ENCODE results near the gene MLEC. TPM values are rescaled to one million over a fixed set of nuclear protein-coding genes. Genes with fewer than 3 reads are reported as not detected.

MLEC gene, protein sequence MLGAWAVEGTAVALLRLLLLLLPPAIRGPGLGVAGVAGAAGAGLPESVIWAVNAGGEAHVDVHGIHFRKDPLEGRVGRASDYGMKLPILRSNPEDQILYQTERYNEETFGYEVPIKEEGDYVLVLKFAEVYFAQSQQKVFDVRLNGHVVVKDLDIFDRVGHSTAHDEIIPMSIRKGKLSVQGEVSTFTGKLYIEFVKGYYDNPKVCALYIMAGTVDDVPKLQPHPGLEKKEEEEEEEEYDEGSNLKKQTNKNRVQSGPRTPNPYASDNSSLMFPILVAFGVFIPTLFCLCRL
- polyA plus RNA-seq (2012; ENCODE audit: low read depth, missing spikeins), result 32.9 TPM

DNA sequence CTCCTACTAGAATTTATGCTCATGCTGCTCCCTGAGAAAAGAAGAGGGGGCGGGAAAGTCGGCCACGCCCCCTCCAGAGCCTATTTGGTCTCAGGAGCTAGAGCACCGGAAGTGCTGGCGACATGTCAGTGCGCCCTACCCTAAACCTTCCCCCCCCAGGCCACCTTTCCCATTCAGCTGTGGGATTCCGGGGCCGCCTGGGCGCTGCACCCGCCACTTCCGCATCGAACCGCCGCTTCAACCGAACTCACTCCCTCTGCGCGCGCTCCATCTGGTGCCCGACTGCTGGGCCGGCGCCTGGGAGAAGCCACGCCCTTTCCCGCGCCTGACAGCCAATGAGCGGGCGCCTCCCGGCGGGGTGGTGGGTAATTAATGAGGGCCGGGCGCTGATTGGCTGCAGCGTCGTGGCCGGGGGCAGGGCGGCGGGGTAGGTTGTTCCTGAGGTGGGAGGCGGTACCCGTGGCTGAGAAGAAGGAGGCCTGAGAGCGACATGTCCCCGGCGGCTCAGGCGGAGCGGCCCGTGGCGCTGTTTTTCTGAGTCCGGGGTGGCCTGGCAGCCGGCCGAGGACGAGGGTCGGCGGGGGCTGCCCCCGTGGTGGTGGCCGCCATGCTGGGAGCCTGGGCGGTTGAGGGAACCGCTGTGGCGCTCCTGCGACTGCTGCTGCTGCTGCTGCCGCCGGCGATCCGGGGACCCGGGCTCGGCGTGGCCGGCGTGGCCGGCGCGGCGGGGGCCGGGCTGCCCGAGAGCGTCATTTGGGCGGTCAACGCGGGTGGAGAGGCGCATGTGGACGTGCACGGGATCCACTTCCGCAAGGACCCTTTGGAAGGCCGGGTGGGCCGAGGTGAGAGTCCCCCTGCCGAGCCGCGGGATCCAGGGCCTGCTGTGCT, at the start of gene MLEC:
Gene MLEC, plus strand, starts transcription at position 460 of the 888 bp plus-strand sequence. Its CDS starts 148 bp downstream, at position 608.
- peak; percentile 93 for DNase-seq (ENCODE audit: insufficient read length, low spot score)
- no peak for FAIRE-seq
- TF ChIP-seq TAF1 (IDR thresholded peaks at IDR 0.05; ENCODE audit: low read depth, low read length) (0 out of 2 replicates have a peak, but pooled peaks have one; percentile 51), SPI1 (IDR thresholded peaks at IDR 0.05; ENCODE audit: low read depth, low read length) (peak; percentile 70), POLR2AphosphoS5 (IDR thresholded peaks at IDR 0.05; ENCODE audit: low read depth, low read length) (0 out of 2 replicates have a peak, but pooled peaks have one; percentile 40), POLR2A (IDR thresholded peaks at IDR 0.05; ENCODE audit: low read depth, low read length) (peak; percentile 54), POU2F2 (IDR thresholded peaks at IDR 0.05; ENCODE audit: low read depth, low read length) (peak; percentile 80), PAX5 (IDR thresholded peaks at IDR 0.05; ENCODE audit: insufficient read depth, low read length, severe bottlenecking) (peak; percentile 61)

DNA sequence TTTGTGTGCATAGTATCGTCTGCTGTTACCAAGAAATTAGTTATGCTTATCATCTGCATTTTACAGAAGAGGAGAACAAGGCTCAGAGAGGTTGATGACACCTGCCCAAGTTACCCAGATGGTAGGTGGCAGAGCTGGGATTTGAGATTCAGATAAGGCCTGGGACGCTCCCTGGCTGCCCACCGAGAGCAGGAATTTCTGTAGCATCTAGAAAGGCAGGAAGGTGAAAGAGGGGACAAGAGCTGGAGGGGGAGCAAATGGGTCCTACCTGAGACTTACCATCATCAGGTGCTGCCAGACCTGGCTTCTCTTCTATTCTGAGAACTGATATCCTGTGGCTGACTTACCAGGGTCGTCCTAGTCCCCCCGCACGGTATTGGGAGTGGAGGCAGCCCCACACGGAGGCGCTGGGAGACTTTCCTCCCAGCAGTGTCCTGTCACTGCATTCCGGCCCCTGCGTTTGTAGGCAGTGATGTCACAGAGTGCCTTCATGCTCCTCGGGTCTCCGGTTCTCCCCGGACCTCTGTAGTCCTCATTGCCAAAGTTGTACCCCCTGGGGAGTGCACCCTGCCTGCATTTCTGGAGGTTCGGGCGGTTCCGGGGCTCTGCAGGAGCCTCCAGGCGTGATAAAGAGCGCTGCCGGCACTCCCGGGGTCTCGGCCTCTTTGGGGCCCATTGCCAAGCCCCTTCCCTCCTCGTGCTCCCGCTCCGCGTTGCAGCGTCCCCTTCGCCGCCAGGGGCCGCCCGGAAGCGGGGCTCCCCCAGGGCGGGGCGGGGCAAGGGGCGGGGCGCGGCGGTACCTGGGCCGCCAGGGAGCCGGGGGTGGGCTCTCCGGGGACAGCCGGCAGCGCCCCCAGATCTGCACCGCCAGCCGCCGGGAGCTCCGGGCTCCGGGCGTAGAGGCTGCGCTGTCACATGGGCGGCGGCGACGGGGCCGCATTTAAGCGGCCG, 46.9 kb upstream of the MLEC start, which contains the start of gene CABP1:
Gene CABP1, plus strand, starts transcription at position 856 of the 951 bp plus-strand sequence. Its CDS starts 60 bp downstream, at position 916.
- DNase-seq (ENCODE audit: insufficient read length, low spot score) (peak; percentile 84), FAIRE-seq (peak; percentile 43)

DNA sequence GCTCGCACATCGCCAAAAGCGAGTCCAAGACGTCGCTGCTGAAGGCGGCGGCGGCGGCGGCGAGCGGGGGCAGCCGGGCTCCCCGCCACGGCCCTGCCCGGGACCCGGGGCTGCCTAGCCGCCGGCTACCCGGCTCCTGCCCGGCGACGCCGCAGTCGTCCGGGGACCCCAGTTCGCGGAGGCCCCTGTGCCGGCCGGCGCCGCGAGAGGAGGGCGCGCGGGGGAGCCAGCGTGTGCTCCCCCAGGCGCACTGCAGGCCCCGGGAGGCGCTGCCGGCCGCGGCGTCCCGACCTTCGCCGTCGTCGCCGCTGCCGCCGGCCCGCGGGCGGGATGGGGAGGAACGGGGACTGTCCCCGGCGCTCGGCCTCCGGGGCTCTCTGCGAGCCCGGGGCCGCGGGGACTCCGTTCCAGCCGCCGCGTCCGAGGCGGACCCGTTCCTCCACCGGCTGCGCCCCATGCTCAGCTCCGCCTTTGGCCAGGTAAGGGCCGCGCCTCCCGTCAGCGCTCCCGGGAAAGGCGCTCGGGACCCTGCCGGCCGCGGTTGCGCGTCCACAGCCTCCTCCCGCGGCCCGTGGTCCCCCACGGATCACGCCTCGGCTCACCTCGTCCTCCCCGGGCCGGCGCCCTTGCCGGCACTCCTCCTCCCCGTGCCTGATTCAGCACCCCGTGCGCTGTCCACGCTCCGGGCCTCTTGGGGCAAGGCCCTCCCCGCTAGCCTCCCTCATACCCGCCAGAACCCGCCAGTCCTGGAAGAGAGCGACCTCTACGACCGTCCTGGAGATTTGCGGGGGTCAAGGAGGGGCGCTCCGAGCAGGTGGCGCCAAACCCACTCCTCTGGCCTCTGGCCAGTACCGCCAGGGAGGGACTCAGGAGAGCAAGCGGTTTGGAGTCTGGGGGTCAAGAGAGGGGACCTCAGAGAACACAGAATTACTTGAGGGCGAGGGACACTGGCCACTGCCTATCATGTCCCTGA, 45.8 kb upstream of the MLEC start:
- DNase-seq (ENCODE audit: insufficient read length, low spot score) (peak; percentile 59), FAIRE-seq (peak; percentile 80)

More for the DNA sequence above, 46.9 kb upstream of the MLEC start, which contains the start of gene CABP1:
- no peak for TF ChIP-seq PAX5 (IDR thresholded peaks at IDR 0.05; ENCODE audit: insufficient read depth, low read length, severe bottlenecking)
- TF ChIP-seq POLR2AphosphoS5 (IDR thresholded peaks at IDR 0.05; ENCODE audit: low read depth, low read length), result no peak
- no peak for TF ChIP-seq POU2F2 (IDR thresholded peaks at IDR 0.05; ENCODE audit: low read depth, low read length)
- no peak for TF ChIP-seq POLR2A (IDR thresholded peaks at IDR 0.05; ENCODE audit: low read depth, low read length)
- no peak for TF ChIP-seq SPI1 (IDR thresholded peaks at IDR 0.05; ENCODE audit: low read depth, low read length)
- no peak for TF ChIP-seq TAF1 (IDR thresholded peaks at IDR 0.05; ENCODE audit: low read depth, low read length)

DNA sequence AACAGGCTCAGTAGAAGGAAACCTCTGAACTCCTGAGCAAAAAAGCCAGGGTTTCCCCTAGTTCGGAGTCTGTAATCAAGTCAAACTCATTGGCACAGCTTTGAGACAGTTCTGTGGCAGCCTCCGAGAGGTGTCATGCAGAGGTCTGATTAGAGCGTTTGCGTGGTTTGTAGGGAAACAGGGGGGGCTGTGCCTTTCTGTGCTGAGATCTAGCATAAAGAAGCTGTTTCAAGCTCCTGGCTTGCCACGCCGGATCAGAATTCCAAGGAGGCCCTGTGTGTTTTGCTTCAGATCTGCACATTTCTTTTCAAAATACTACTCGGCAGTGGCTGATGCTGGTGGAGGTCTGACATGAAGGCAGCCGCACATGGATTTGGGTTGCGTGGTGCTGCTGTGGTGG, 44.8 kb upstream of the MLEC start:
- FAIRE-seq, result no peak
- TF ChIP-seq PAX5 (IDR thresholded peaks at IDR 0.05; ENCODE audit: insufficient read depth, low read length, severe bottlenecking), result no peak
- TF ChIP-seq TAF1 (IDR thresholded peaks at IDR 0.05; ENCODE audit: low read depth, low read length), result no peak
- TF ChIP-seq POLR2A (IDR thresholded peaks at IDR 0.05; ENCODE audit: low read depth, low read length), result no peak
- TF ChIP-seq SPI1 (IDR thresholded peaks at IDR 0.05; ENCODE audit: low read depth, low read length), result no peak
- TF ChIP-seq POU2F2 (IDR thresholded peaks at IDR 0.05; ENCODE audit: low read depth, low read length), result no peak
- TF ChIP-seq POLR2AphosphoS5 (IDR thresholded peaks at IDR 0.05; ENCODE audit: low read depth, low read length), result no peak
- DNase-seq (ENCODE audit: insufficient read length, low spot score), result no peak

More for the DNA sequence above, 45.8 kb upstream of the MLEC start:
- TF ChIP-seq POLR2A (IDR thresholded peaks at IDR 0.05; ENCODE audit: low read depth, low read length), result no peak

DNA sequence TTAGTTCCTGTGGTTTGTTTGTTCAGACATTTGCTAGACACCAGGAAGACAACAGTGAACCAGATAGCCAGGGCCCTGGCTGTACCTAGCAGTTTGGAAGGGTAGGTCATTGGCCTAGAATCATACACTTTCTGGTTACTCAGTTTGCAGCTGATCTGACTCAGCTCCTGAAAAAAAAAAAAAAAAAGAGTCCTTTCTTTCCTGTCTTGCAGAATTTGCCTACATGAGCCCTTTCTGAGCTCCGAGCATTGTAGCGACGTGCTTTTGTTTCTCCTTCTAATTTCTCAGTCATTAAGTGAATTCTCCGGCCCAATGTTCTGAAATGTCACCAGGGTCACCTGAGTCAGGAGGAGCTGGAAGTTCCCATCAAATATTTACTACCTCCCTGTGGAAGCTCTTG, 44.1 kb upstream of the MLEC start:
- TF ChIP-seq POLR2A (IDR thresholded peaks at IDR 0.05; ENCODE audit: low read depth, low read length) (no peak), TAF1 (IDR thresholded peaks at IDR 0.05; ENCODE audit: low read depth, low read length) (no peak), POU2F2 (IDR thresholded peaks at IDR 0.05; ENCODE audit: low read depth, low read length) (no peak), SPI1 (IDR thresholded peaks at IDR 0.05; ENCODE audit: low read depth, low read length) (no peak), POLR2AphosphoS5 (IDR thresholded peaks at IDR 0.05; ENCODE audit: low read depth, low read length) (no peak), PAX5 (IDR thresholded peaks at IDR 0.05; ENCODE audit: insufficient read depth, low read length, severe bottlenecking) (no peak)
- FAIRE-seq, result no peak
- no peak for DNase-seq (ENCODE audit: insufficient read length, low spot score)

DNA sequence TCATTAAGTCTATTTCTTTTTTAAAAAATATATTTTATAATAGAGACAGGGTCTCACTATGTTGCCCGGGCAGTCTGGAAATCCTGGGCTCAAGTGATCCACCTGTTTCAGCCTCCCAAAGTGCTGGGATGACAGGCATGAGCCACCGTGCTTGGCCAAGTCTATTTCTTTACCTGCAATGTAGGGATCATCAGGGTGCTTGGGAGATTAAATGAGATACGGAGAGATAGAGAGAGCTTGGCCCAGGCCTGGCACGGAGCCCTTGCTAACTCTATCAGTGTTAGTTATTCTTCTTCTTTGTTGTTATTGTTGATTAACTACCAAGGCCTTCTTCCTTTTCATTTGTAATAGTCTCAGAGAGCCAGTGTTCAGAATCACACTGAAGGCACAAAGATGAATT, 43.4 kb upstream of the MLEC start:
- no peak for TF ChIP-seq SPI1 (IDR thresholded peaks at IDR 0.05; ENCODE audit: low read depth, low read length)
- TF ChIP-seq POU2F2 (IDR thresholded peaks at IDR 0.05; ENCODE audit: low read depth, low read length), result no peak
- no peak for TF ChIP-seq TAF1 (IDR thresholded peaks at IDR 0.05; ENCODE audit: low read depth, low read length)
- TF ChIP-seq POLR2AphosphoS5 (IDR thresholded peaks at IDR 0.05; ENCODE audit: low read depth, low read length), result no peak
- TF ChIP-seq PAX5 (IDR thresholded peaks at IDR 0.05; ENCODE audit: insufficient read depth, low read length, severe bottlenecking), result no peak
- TF ChIP-seq POLR2A (IDR thresholded peaks at IDR 0.05; ENCODE audit: low read depth, low read length), result no peak
- DNase-seq (ENCODE audit: insufficient read length, low spot score), result no peak
- FAIRE-seq, result no peak

DNA sequence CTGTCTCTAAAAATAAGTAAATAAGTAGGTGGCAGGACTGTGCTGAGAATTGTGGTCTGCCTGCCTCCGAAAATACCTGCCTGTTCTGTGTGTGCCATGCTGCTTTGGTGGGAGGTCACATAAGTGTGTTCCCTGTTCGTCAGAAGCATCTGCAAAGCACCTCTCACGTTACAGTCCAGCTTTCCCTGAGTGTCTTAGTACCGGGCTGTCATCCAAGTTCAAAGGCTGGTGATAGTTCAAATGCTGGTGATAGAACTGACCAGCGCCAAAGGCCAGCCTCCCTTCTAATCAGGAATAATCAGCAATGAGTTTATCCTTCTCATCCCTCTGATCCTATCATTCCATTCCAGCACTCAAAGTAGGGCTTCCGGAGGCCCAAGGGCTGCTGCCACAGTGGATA, 40.9 kb upstream of the MLEC start:
- FAIRE-seq, result peak; percentile 68
- TF ChIP-seq PAX5 (IDR thresholded peaks at IDR 0.05; ENCODE audit: insufficient read depth, low read length, severe bottlenecking) (no peak), TAF1 (IDR thresholded peaks at IDR 0.05; ENCODE audit: low read depth, low read length) (no peak), POLR2A (IDR thresholded peaks at IDR 0.05; ENCODE audit: low read depth, low read length) (no peak), POLR2AphosphoS5 (IDR thresholded peaks at IDR 0.05; ENCODE audit: low read depth, low read length) (no peak), SPI1 (IDR thresholded peaks at IDR 0.05; ENCODE audit: low read depth, low read length) (no peak)
- no peak for DNase-seq (ENCODE audit: insufficient read length, low spot score)

DNA sequence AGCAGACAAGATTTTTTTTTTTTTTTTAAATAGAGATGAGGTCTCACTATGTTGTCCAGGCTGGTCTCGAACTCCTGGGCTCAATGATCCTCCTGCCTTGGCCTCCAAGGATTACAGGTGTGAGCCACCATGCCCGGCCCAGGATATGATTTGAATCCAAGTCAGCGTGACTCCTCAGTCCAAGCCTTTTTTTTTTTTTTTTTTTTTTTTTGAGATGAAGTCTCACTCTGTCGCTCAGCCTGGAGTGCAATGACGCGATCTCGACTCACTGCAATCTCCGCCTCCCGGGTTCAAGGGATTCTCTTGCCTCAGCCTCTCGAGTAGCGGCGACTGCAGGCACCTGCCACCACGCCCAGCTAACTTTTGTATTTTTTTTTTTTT, 39.6 kb upstream of the MLEC start:
- FAIRE-seq (no peak), DNase-seq (ENCODE audit: insufficient read length, low spot score) (no peak)
- TF ChIP-seq PAX5 (IDR thresholded peaks at IDR 0.05; ENCODE audit: insufficient read depth, low read length, severe bottlenecking) (no peak), TAF1 (IDR thresholded peaks at IDR 0.05; ENCODE audit: low read depth, low read length) (no peak), POLR2AphosphoS5 (IDR thresholded peaks at IDR 0.05; ENCODE audit: low read depth, low read length) (no peak), POLR2A (IDR thresholded peaks at IDR 0.05; ENCODE audit: low read depth, low read length) (no peak), POU2F2 (IDR thresholded peaks at IDR 0.05; ENCODE audit: low read depth, low read length) (no peak), SPI1 (IDR thresholded peaks at IDR 0.05; ENCODE audit: low read depth, low read length) (no peak)
